HG03460 (cell line): Measurements from ENCODE around the gene LCP2.
A peak's percentile ranks its signal among the peaks of the same experiment; 100 is the strongest.

Experiments used
- ATAC-seq: cut with Tn5 transposase; IDR thresholded peaks from one replicate; pipeline ENCODE4 v1.9.1; 2021; ENCODE audit not compliant: unreplicated experiment

Gene LCP2

GRCh38 chr5:170316937-170317336 lies 19.4 kb upstream of the LCP2 start:
- ATAC-seq: no peak

- no peak for ATAC-seq
These were observed 17.6 kb upstream of the LCP2 start for GRCh38 chr5:170315154-170315553.

GRCh38 chr5:170314541-170315095 lies 17.0 kb upstream of the LCP2 start:
- ATAC-seq: no peak

DNA sequence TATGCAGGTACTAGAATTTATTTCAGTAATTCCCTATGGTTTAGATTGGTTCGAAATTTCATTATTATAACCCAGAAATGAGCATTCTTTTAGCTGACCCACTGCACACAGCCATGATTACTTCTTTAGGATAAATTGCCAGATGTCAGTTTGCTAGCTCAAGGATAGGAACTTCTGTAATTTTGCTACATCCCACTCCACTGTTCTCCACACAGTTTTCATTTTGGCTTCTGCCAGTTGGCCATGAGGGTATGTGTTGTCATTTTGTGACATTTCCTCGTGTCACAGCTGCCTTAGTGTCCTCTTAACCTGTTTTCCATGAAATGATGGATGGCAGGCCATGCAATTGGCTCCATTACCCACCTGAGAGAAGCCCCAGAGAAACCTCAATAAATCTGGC lies 16.2 kb upstream of the LCP2 start:
- ATAC-seq: no peak

DNA sequence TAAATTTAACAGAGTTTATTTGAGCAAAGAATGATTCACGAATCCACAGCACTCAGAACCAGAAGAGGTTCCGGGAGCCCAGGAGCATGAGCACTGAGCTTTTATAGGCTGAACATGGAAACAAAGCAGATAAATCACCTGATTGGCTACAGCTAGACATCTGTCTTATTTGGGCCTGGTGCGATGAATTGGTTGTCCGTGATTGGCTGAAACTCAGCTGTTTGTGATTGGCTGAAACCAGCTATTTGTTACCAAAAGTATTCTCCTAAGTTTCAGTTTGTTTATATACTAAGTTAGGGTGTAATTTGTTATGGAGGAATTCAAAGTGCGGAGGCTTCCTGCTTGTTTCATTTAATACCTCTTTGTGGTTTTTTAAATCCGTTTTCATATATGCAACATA lies 15.8 kb upstream of the LCP2 start:
- no peak for ATAC-seq

DNA sequence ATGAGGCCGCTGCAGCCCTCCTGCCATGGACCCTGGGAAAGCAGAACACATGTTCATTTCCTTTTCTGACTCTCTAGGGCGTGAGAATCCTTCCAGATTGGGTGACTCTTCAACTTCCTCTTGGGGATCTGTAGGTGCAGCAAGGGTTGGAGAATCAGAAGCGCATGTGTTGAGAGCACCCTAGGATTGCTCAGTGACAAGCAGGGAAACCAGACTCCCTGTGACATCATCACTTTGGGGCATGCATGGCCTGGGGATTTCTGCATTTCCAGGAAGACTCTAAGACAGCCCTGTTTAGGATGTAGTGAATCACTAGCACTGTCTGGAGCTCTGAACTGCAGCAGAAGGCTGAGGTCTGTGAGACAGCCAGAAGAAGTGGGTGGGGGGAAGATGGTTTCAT lies 15.1 kb upstream of the LCP2 start:
- ATAC-seq: peak; percentile 78

GRCh38 chr5:170312301-170312595 lies 14.7 kb upstream of the LCP2 start:
- no peak for ATAC-seq

GRCh38 chr5:170311511-170312300 lies 14.1 kb upstream of the LCP2 start:
- ATAC-seq: no peak

DNA sequence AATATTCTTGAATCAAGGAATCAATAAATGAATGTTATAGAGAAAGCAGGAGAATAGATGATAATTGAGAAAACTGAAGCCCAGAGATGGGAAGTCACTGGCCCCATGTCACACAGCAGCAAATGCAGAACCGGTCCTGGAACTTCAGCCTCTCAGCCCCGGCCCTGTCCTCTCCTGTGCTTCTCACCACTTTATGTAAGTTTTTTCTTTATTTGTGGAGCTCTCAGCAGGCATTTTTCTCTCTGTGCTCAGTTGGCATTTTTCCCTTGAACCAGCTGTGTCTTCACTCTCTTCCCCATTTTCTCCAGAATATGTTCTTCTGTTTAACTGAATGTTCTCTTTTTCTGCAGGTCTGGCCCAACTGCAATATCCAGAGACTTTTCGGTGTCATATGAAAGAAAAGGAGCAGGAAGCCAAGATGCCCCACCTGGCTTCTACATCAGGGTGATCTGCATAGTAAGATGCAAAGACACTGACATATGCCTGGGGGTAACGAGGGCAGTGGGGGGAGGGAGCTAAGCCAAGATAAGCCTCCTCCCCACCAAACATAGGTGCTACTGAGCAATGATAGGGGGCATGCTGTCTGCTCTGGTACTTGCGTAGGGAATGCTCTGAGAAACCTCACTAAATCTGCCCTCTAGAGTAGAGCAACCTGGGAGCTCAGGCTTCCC lies 12.8 kb upstream of the LCP2 start:
- ATAC-seq: no peak

DNA sequence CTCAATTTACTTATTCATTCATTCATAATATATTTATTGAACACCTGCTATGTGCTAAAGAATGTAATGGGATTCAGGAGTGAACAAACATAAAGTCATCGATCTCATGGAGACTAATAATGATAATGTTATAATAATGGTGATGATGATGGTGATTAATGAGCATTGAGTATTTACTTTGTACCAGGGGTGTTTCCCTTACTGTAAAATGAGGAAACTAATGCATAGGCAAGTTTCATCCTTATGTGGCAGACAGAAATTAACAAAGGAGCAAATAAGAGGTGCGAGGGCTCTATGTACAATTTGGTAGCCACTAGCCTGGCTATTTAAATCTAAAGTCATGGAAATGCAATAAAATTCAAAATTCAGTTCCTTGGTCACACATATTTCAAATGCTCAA lies 11.1 kb upstream of the LCP2 start:
- ATAC-seq: no peak

DNA sequence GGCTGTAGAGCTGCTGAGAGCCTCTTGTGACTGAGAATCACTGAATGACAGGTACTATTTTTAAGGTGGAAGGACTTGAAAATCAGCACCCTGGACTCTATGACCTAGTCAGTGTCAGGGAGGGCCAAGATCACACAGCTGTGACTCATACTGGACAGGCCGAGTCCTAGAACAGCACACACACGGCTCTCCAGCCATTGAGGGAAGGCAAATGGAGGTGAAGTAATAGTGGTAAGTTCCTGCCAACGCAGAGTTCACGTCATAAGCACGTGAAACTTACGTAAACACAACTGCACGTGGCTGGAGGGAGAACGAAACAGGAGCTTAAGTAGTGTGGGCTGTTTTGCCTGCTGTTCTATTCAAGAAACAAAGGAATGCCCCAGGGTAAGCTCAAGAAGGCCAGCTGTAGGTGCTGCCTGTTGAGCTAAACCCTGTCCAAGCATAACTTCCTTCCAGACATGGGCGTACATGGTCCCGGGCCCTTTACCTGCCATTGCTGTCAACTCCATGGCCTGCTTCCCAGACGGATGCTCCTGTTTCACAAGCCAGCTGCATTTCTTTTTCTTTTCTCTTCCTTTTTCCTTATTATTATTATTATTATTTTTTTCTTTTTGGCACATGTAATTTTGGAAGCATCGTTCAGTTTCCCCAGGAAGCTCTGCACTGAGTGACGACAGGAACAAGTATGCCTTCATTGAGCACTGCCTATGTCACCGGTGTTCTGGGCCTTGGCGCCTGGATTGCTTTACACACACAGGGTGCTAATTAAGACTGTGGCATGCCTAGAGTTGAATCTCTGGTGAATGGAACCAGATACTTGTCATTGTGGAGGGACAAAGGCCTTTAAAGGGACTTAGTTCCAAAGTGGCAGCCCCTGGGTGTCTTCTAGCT lies 10.2 kb upstream of the LCP2 start:
- no peak for ATAC-seq

GRCh38 chr5:170306381-170306831 lies 8.8 kb upstream of the LCP2 start:
- peak; percentile 58 for ATAC-seq

GRCh38 chr5:170305646-170306025 lies 8.1 kb upstream of the LCP2 start:
- ATAC-seq: no peak

DNA sequence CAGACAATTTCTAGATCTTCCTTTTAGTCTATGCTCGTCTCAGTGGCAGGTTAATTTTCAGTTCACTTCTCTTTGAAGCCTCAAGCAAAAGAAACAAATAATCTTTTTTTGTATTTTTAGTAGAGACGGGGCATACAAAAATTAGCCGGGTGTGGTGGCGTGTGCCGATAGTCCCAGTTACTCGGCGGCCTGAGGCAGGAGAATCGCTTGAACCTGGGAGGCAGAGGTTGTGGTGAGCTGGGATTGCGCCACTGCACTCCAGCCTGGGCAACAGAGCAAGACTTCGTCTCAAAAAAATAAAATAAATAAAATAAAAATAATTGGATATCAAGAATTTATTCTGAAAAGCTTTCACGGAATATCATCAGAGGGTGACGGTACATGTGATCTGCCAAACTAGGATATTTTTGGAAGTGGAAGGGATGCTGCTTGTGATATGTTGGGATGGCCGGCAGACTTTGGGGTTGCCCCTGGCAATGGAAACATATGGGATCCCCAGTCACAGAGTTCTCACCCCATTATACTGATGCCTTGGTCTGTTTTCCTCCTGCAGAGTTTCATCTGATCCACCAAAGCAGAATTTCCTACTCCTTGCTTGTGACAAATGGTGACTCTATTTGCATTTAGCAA lies 7.6 kb upstream of the LCP2 start:
- no peak for ATAC-seq

DNA sequence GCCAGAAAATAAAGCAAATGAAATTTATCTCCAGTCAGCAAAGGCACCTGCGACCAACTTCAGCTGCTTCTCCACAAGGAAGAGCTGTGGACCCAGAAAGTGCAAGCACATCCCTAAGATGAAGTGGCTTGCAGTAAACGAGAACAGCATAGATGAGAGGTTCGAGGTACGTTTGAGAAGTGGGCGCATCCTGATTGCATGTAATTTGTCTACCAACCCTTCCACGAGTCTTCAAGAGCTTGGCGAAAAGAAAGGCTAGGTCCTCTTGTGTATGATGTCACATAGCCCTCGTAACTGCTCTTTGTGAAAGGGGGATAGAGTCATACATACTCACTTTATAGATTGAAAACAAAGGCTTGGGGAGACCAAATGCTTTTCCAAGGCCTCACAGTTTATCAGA lies 6.0 kb upstream of the LCP2 start:
- no peak for ATAC-seq

GRCh38 chr5:170302653-170303501 lies 5.3 kb upstream of the LCP2 start:
- peak; percentile 88 for ATAC-seq

DNA sequence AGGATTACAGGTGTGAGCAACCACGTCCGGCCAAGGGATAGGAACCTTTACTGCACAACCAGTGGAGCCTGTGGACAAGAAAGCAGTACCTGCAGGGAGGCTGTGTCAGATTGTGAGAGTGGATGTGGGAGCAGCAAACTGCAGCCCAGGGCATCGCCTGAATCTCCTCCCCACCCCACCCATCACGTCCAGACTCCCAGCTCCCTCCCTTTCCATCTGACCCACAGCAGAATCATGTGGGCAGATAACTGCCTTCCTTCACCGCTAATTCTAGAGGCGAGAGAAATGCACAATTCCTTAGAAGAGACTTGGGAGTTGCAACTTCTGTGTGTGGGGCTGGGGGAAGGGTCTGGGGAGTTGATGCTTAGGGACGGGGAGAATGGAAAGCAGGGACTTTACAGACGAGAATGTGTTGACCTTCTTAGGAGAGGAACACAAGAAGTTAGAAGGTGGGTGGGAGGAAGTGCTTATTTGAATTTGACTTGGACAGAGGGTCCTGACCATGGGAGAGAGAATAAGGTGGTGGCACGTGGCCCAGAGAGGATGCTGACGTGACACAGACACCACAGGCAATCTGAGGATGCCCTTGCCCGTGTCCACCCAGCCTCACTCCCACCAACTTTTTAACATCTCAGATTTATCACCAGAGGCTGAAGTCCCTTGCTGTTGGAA lies 4.5 kb upstream of the LCP2 start:
- no peak for ATAC-seq

DNA sequence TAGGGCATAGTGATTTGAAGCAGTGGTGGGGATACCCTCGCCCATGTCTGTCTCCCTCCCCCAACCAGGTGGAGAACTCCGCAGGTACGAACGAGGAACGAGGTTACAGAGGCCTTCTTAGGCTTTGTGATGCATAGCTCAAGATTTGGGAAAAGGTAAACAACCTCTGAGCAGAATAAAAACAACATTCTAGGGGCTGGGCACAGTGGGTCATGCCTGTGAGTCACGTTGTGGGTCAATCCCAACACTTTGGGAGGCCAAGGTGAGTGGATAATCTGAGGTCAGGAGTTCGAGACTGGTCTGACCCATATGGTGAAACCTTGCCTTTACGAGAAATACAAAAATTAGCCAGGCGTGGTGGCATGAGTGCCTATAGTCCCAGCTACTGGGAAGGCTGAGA lies 3.6 kb upstream of the LCP2 start:
- ATAC-seq: no peak

- ATAC-seq: no peak
These were observed 2.9 kb upstream of the LCP2 start for GRCh38 chr5:170300361-170301013.
